HepG2 (cell line): ENCODE data around the gene SOS2. TPM values are rescaled to one million over a fixed set of nuclear protein-coding genes. Genes with fewer than 3 reads are reported as not detected.

Experiments used
- ATAC-seq: fragments of 200-7000 bp; cut with Tn5 transposase; 3 replicates; pipeline ENCODE4 v1.9.1; 2020; ENCODE audit warnings: mild to moderate bottlenecking, moderate library complexity
- BruUV-seq: library from RNA; stranded (reverse); fragments of 400-500 nt; replicated peaks from 2 replicates; lab custom pipeline; 2021; lab: Mats Ljungman, UMichigan
- CTCF ChIA-PET: fragments of 300-600 bp; formaldehyde crosslinking; extraction: SDS; loops from one replicate; lab custom pipeline; 2021; ENCODE audit warnings: low total read pairs, inconsistent platforms, low intra/inter-chr PET ratio; lab: Yijun Ruan, JAX
- POLR2A ChIA-PET: fragments of 350-600 bp; sonication (Branson Sonifier 250); formaldehyde crosslinking; loops from one replicate; lab custom pipeline; 2020; ENCODE audit warnings: antibody characterized with exemption, inconsistent platforms; lab: Yijun Ruan, JAX
- DNase-seq: peaks from one replicate; pipeline ENCODE4 v3.0.0-alpha.2; 2015; ENCODE audit warnings: low spot score
- FAIRE-seq: peaks from 3 replicates; lab custom pipeline; 2011; peaks lifted over from hg19 to GRCh38; lab: Jason Lieb, UNC
- H2AFZ ChIP-seq: one replicate; pipeline ENCODE4 v1.6.1; 2011; ENCODE audit warnings: low read length, inconsistent platforms
- H3K27ac ChIP-seq: fragments of 300-600 bp; 3 replicates; pipeline ENCODE4 v1.8.0; 2011; ENCODE audit warnings: mixed run types, mild to moderate bottlenecking, mixed read lengths, low read length, inconsistent platforms; ENCODE audit not compliant: insufficient read depth; ENCODE audit errors: extremely low read length
- H3K27me3 ChIP-seq, 2 experiments: fragments of 200-600 bp in 1 of 2; 2 replicates in 1 of 2; 3 replicates in 1 of 2; pipeline versions ENCODE4 v1.6.0 to v1.8.0; 2011; ENCODE audit warnings: low read length in 2 of 2, mild to moderate bottlenecking in 2 of 2, moderate library complexity in 2 of 2, inconsistent platforms in 1 of 2; ENCODE audit not compliant: insufficient read depth in 2 of 2, control insufficient read depth in 1 of 2
- H3K36me3 ChIP-seq, 2 experiments: fragments of 200-600 bp in 1 of 2; replicated peaks in 1 of 2; 2 replicates in 1 of 2; 3 replicates in 1 of 2; pipeline versions ENCODE4 v1.5.1 to v1.8.0; 2011; ENCODE audit warnings: low read length in 2 of 2, inconsistent platforms in 1 of 2; ENCODE audit not compliant: insufficient read depth in 2 of 2, control insufficient read depth in 1 of 2
- H3K4me1 ChIP-seq: 2 replicates; pipeline ENCODE4 v1.5.1; 2012; ENCODE audit warnings: low read length, inconsistent platforms; ENCODE audit not compliant: insufficient read depth
- H3K4me2 ChIP-seq: 2 replicates; pipeline ENCODE4 v1.6.0; 2011; ENCODE audit warnings: low read depth, low read length, inconsistent platforms
- H3K4me3 ChIP-seq, 3 experiments: fragments of 200-600 bp in 1 of 3; sonication (generic), shearing (Covaris generic) in 1 of 3; replicated peaks in 1 of 3; 2 replicates each; pipeline ENCODE4 v1.5.1; 2011 to 2016; ENCODE audit warnings: low read length in 3 of 3, inconsistent platforms in 2 of 3, low read depth in 2 of 3, mild to moderate bottlenecking in 2 of 3, control low read depth in 1 of 3, mixed read lengths in 1 of 3; ENCODE audit not compliant: insufficient read depth in 1 of 3
- H3K79me2 ChIP-seq: one replicate; pipeline ENCODE4 v1.6.1; 2011; ENCODE audit warnings: low read length, inconsistent platforms; ENCODE audit not compliant: insufficient read depth
- H3K9ac ChIP-seq: 2 replicates; pipeline ENCODE4 v1.6.0; 2011; ENCODE audit warnings: mild to moderate bottlenecking, low read depth, low read length, inconsistent platforms; ENCODE audit not compliant: insufficient read depth
- H3K9me3 ChIP-seq: 2 replicates; pipeline ENCODE4 v1.5.1; 2012; ENCODE audit warnings: mild to moderate bottlenecking, low read length
- H4K20me1 ChIP-seq: 2 replicates; pipeline ENCODE4 v1.6.0; 2011; ENCODE audit warnings: inconsistent platforms, mild to moderate bottlenecking, low read length, moderate library complexity; ENCODE audit not compliant: insufficient read depth
- CREM ChIP-seq, 2 experiments: sonication (generic) in 1 of 2; formaldehyde crosslinking in 1 of 2; IDR thresholded peaks; 2 replicates each; pipeline versions ENCODE4 v1.4.0 to v1.6.1; 2016 to 2020; ENCODE audit warnings: antibody characterized with exemption in 1 of 2, mild to moderate bottlenecking in 1 of 2, missing genetic modification reagents in 1 of 2
- HOXD1 ChIP-seq: sonication (generic); formaldehyde crosslinking; IDR thresholded peaks from 2 replicates; pipeline ENCODE4 v1.5.0; 2020; ENCODE audit warnings: missing genetic modification reagents
- IKZF1 ChIP-seq: fragments of 450-650 bp; IDR thresholded peaks from 2 replicates; pipeline ENCODE4 v1.7.1; 2016
- MEIS1 ChIP-seq: sonication (generic); formaldehyde crosslinking; IDR thresholded peaks from 2 replicates; pipeline ENCODE4 v1.9.0; 2021; ENCODE audit warnings: mild to moderate bottlenecking, missing genetic modification reagents, moderate library complexity, borderline replicate concordance
- MZF1 ChIP-seq: sonication (generic); formaldehyde crosslinking; IDR thresholded peaks from 2 replicates; pipeline ENCODE4 v1.8.1; 2023; ENCODE audit warnings: mild to moderate bottlenecking, missing genetic modification reagents, borderline replicate concordance
- NFIB ChIP-seq: sonication (generic); formaldehyde crosslinking; IDR thresholded peaks from 2 replicates; pipeline ENCODE4 v1.9.0; 2021; ENCODE audit warnings: missing genetic modification reagents, mild to moderate bottlenecking, borderline replicate concordance
- PCBP2 ChIP-seq: fragments of 200-400 bp; formaldehyde crosslinking; optimal IDR thresholded peaks from 2 replicates; pipeline ENCODE3; 2018; ENCODE audit warnings: low read length, low read depth; ENCODE audit not compliant: poor library complexity, severe bottlenecking
- PHF8 ChIP-seq: sonication (generic); formaldehyde crosslinking; IDR thresholded peaks from 2 replicates; pipeline ENCODE4 v1.5.0; 2020; ENCODE audit warnings: missing genetic modification reagents
- ZNF12 ChIP-seq: sonication (generic); formaldehyde crosslinking; IDR thresholded peaks from 2 replicates; pipeline ENCODE4 v1.5.0; 2020; ENCODE audit warnings: missing genetic modification reagents
- ZNF20 ChIP-seq: sonication (generic); formaldehyde crosslinking; IDR thresholded peaks from 2 replicates; pipeline ENCODE4 v1.4.0; 2020; ENCODE audit warnings: mild to moderate bottlenecking, moderate library complexity, missing genetic modification reagents
- ZNF460 ChIP-seq: sonication (generic); formaldehyde crosslinking; IDR thresholded peaks from 2 replicates; pipeline ENCODE4 v1.5.1; 2020; ENCODE audit warnings: missing genetic modification reagents, mild to moderate bottlenecking, borderline replicate concordance
- ZNF564 ChIP-seq: sonication (generic); formaldehyde crosslinking; IDR thresholded peaks from 2 replicates; pipeline ENCODE4 v1.8.1; 2023; ENCODE audit warnings: mild to moderate bottlenecking, missing genetic modification reagents
- ZNF761 ChIP-seq: sonication (generic); formaldehyde crosslinking; conservative IDR thresholded peaks from 2 replicates; pipeline ENCODE4 v1.4.0; 2020; ENCODE audit warnings: mild to moderate bottlenecking, missing genetic modification reagents
- ZSCAN5A ChIP-seq: sonication (generic); formaldehyde crosslinking; IDR thresholded peaks from 2 replicates; pipeline ENCODE4 v1.8.0; 2022; ENCODE audit warnings: mild to moderate bottlenecking, missing genetic modification reagents, borderline replicate concordance
- ZZZ3 ChIP-seq: sonication (generic); formaldehyde crosslinking; IDR thresholded peaks from 2 replicates; pipeline ENCODE4 v1.4.0; 2020; ENCODE audit warnings: missing genetic modification reagents, mild to moderate bottlenecking, borderline replicate concordance
- WGBS: methylation state at CpG from one replicate; pipeline ENCODE4 v1.1.6; 2017; ENCODE audit warnings: low lambda C conversion rate; 5-methylcytosine and 5-hydroxymethylcytosine counted together
- in situ Hi-C: cut with HindIII; loops from 2 replicates; pipeline ENCODE4 v1.10.0; 2017; ENCODE audit warnings: low pct_unique_long_range_greater_than_20kb; ENCODE audit not compliant: extremely low pct_ligation_motif_present
- intact Hi-C: fragments of 100-400 bp; cut with micrococcal nuclease; formaldehyde crosslinking; loops from one replicate; pipeline ENCODE4 v1.10.0; 2022; ENCODE audit not compliant: unreplicated experiment
- polyA plus RNA-seq, 8 experiments: library from polyadenylated mRNA; depleted of rRNA in 3 of 8; stranded (reverse) in 7 of 8; unstranded in 1 of 8; fragments of >200 nt; fragmentation: Illumina TruSeq in 4 of 8; extraction: Trizol in 4 of 8; gene quantifications; 2 replicates each; pipeline versions ENCODE4 v1.2.1 to v1.2.3, GENCODE V29; 2011 to 2016; ENCODE audit warnings: low read depth in 4 of 8, missing spikeins in 1 of 8, mixed read lengths in 1 of 8; ENCODE audit not compliant: insufficient read depth in 1 of 8
- total RNA-seq, 5 experiments: library from RNA; depleted of rRNA; stranded (reverse); fragments of >200 nt; fragmentation: Illumina TruSeq; extraction: Trizol; gene quantifications; 2 replicates each; pipeline ENCODE4 v1.2.3, GENCODE V29; 2016; ENCODE audit warnings: low read depth in 1 of 5
- TF ChIP-seq, protein P1 (sequence below): sonication (generic); formaldehyde crosslinking; conservative IDR thresholded peaks from 2 replicates; pipeline ENCODE4 v1.4.0; 2020; ENCODE audit warnings: missing genetic modification reagents
- TF ChIP-seq, protein P2 (sequence below): sonication (generic); formaldehyde crosslinking; IDR thresholded peaks from 2 replicates; pipeline ENCODE4 v1.4.0; 2020; ENCODE audit warnings: missing genetic modification reagents

Gene SOS2
- total and polyA plus RNA-seq, 2 of the 13 experiments (the other 11 are each of a cell fraction or from before 2014, with no cell fraction given), result 9.3 to 12.1 TPM

DNA sequence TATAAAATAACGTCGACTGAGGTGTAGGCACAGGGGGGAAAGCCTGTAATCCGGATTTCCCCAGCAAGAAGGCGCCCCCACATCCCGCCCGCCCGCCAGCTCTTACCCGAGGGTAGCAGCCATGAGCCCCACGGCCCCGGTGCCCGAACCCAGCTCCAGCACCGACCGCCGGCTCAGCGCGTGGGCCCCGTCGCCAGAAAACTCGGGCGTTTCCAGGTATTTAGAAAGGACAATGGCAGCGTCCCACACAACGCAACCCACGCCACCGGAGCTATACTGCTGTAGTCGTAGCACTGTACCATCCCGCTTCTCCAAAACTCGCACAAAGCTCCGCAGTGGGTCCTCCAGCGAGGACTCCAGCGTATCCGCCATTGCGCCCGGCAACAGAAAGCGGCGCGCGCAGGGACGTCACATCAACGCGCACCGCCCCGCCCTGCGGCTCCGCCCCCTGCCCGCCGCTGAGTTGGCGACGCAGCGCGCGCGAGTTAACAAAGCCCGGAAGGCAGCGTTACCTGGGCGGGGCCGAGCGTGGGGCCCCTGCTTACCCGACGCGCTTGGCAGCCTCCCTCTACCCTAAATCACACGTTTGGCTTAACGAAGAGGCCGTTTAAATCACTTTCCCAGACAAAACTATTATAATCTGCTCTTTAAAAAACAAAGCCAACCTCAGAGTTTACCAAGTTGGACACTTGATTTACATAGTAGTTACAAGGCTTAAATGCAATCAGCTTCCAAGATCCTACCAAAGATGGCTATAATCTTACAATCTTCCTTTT is 115.0 kb downstream of the SOS2 start, which contains the start of gene VCPKMT:
Gene VCPKMT, minus strand, starts transcription at position 392 of the 776 bp plus-strand sequence. Its CDS starts 20 bp downstream, at position 372.
- peak within 1 kb of the TSS; percentile 67 for H3K27ac ChIP-seq
- H3K4me2 ChIP-seq, result peak within 1 kb of the TSS; percentile 72
- in situ Hi-C loops (no loop called here), intact Hi-C loops (no loop called here)
- CTCF ChIA-PET, result no interaction called here
- ATAC-seq (peak; percentile 99), FAIRE-seq (peak; percentile 55), DNase-seq (peak; percentile 80)
- peaks cover 5 to 24% of the 10 kb centered on the region in 2 experiments; a peak in 4 of 5 replicates for H3K36me3 ChIP-seq
- peak within 1 kb of the TSS; percentile 82 for H3K9ac ChIP-seq
- peak within 1 kb of the TSS; percentile 73 for H2AFZ ChIP-seq
- peak within 1 kb of the TSS; percentile 78 to 87 (median 82) for H3K4me3 ChIP-seq
- WGBS, result 2% methylated on average over 26 of the region's 63 CpGs
- H3K27me3 ChIP-seq, result no peaks in the 10 kb centered on the region
- H4K20me1 ChIP-seq, result no peaks in the 10 kb centered on the region
- peaks cover 17% of the 10 kb centered on the region for H3K79me2 ChIP-seq
- POLR2A ChIA-PET, result interaction anchor here (0.6 to 1.9 kb wide), 12 partner anchors 8 to 346 kb away, joined by 3 to 17 read pairs (median 4); partner anchors contain the start of gene NEMF
- peaks cover 20% of the 10 kb centered on the region for H3K4me1 ChIP-seq
- H3K9me3 ChIP-seq, result no peaks in the 10 kb centered on the region
- no TSS peak for BruUV-seq
- TF ChIP-seq ZNF460 (CRISPR knock-in tag) (peak; percentile 9; the same call in 1 of the 2 replicates), ZNF20 (no peak), MEIS1 (no peak; the same call in 1 of the 2 replicates), CREM (IDR thresholded peaks at IDR 0.05) (peak; percentile 91), CREM (CRISPR knock-in tag; IDR thresholded peaks at IDR 0.05) (peak; percentile 85), PHF8 (CRISPR knock-in tag) (peak; percentile 91), NFIB (CRISPR knock-in tag) (no peak), IKZF1 (no peak), ZZZ3 (CRISPR knock-in tag) (no peak; the same call in 1 of the 2 replicates), PCBP2 (no peak), MZF1 (CRISPR knock-in tag) (no peak), ZSCAN5A (CRISPR knock-in tag) (no peak; the same call in 1 of the 2 replicates), ZNF761 (CRISPR knock-in tag) (no peak), HOXD1 (CRISPR knock-in tag) (0 out of 2 replicates have a peak, but pooled peaks have one; percentile 37), ZNF12 (CRISPR knock-in tag) (no peak), ZNF564 (CRISPR knock-in tag) (no peak)
- TF ChIP-seq, protein P1, sequence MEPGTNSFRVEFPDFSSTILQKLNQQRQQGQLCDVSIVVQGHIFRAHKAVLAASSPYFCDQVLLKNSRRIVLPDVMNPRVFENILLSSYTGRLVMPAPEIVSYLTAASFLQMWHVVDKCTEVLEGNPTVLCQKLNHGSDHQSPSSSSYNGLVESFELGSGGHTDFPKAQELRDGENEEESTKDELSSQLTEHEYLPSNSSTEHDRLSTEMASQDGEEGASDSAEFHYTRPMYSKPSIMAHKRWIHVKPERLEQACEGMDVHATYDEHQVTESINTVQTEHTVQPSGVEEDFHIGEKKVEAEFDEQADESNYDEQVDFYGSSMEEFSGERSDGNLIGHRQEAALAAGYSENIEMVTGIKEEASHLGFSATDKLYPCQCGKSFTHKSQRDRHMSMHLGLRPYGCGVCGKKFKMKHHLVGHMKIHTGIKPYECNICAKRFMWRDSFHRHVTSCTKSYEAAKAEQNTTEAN (CRISPR knock-in tag), result no peak
- TF ChIP-seq, protein P2, sequence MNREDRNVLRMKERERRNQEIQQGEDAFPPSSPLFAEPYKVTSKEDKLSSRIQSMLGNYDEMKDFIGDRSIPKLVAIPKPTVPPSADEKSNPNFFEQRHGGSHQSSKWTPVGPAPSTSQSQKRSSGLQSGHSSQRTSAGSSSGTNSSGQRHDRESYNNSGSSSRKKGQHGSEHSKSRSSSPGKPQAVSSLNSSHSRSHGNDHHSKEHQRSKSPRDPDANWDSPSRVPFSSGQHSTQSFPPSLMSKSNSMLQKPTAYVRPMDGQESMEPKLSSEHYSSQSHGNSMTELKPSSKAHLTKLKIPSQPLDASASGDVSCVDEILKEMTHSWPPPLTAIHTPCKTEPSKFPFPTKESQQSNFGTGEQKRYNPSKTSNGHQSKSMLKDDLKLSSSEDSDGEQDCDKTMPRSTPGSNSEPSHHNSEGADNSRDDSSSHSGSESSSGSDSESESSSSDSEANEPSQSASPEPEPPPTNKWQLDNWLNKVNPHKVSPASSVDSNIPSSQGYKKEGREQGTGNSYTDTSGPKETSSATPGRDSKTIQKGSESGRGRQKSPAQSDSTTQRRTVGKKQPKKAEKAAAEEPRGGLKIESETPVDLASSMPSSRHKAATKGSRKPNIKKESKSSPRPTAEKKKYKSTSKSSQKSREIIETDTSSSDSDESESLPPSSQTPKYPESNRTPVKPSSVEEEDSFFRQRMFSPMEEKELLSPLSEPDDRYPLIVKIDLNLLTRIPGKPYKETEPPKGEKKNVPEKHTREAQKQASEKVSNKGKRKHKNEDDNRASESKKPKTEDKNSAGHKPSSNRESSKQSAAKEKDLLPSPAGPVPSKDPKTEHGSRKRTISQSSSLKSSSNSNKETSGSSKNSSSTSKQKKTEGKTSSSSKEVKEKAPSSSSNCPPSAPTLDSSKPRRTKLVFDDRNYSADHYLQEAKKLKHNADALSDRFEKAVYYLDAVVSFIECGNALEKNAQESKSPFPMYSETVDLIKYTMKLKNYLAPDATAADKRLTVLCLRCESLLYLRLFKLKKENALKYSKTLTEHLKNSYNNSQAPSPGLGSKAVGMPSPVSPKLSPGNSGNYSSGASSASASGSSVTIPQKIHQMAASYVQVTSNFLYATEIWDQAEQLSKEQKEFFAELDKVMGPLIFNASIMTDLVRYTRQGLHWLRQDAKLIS (CRISPR knock-in tag), result no peak
